ENCODE measurements around the gene CDH4. TPM values are rescaled to one million over a fixed set of nuclear protein-coding genes. Genes with fewer than 3 reads are reported as not detected.

Gene CDH4
- total and polyA plus RNA-seq, 2 of the 13 experiments (the other 11 are each of a cell fraction or from before 2014, with no cell fraction given), result not detected

DNA sequence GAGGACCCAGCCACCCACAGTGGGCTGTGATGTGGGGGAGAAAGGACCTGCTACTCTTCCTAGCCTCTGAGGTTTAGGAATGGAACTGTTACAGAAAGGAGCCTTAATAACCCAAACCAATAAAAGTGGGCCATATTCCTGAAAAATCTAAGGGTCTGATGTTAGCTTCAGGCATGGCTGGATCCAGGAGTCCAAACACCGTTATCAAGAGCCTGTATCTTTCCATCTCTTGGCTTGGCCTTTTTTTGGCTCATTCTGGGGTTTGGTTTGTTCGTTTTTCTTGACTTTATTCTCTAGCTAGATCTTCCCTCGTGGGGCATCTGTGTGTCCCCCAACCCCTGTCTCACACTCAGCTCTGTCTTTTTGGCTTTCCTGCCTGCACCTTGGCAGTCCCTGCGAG lies 38.7 kb downstream of the CDH4 start:
- peaks cover 4 to 50% of the 10 kb centered on the region in 2 experiments; a peak in 2 of 5 replicates for H3K27me3 ChIP-seq (ENCODE audit: control insufficient read depth in 1 of 2, insufficient read depth in 2 of 2, low read length in 2 of 2)
- H3K4me2 ChIP-seq (ENCODE audit: low read depth, low read length), result no peak overlapping the region
- CTCF ChIA-PET (ENCODE audit: low intra/inter-chr PET ratio, low total read pairs), result no interaction called here
- no peak for DNase-seq (ENCODE audit: low spot score)
- in situ Hi-C loops (cut with HindIII; ENCODE audit: extremely low pct_ligation_motif_present, low pct_unique_long_range_greater_than_20kb), result no loop called here
- no peak overlapping the region for H3K9ac ChIP-seq (ENCODE audit: insufficient read depth, low read depth, low read length)
- H2AFZ ChIP-seq (ENCODE audit: low read length), result no peak overlapping the region
- H3K79me2 ChIP-seq (ENCODE audit: insufficient read depth, low read length), result no peaks in the 10 kb centered on the region
- no peaks in the 10 kb centered on the region for H3K36me3 ChIP-seq (replicated peaks in 1 of 2; ENCODE audit: control insufficient read depth in 1 of 2, insufficient read depth in 2 of 2, low read length in 2 of 2)
- POLR2A ChIA-PET, result no interaction called here
- intact Hi-C loops (cut with micrococcal nuclease; ENCODE audit: unreplicated experiment), result no loop called here
- H3K4me3 ChIP-seq (replicated peaks in 1 of 3; ENCODE audit: insufficient read depth in 1 of 3, low read depth in 2 of 3, low read length in 3 of 3), result no peak overlapping the region
- no peak overlapping the region for H3K27ac ChIP-seq (ENCODE audit: extremely low read length, insufficient read depth, low read length)
- no peaks in the 10 kb centered on the region for H3K4me1 ChIP-seq (ENCODE audit: insufficient read depth, low read length)
- no TSS peak for BruUV-seq (replicated peaks)
- TF ChIP-seq RBFOX2 (IDR thresholded peaks at IDR 0.05; ENCODE audit: low read depth, low read length) (no peak), ZNF329 (CRISPR knock-in tag; IDR thresholded peaks at IDR 0.05; ENCODE audit: low read depth) (peak; percentile 80)
- 1% methylated on average over 4 of the region's 4 CpGs for WGBS (ENCODE audit: low lambda C conversion rate)
- no peak for ATAC-seq
- H3K9me3 ChIP-seq (ENCODE audit: low read length), result no peaks in the 10 kb centered on the region
- no peaks in the 10 kb centered on the region for H4K20me1 ChIP-seq (ENCODE audit: insufficient read depth, low read length)
- FAIRE-seq, result no peak

GRCh38 chr20:61291166-61291829 lies 39.2 kb downstream of the CDH4 start:
- Histone ChIP-seq H3K27me3 (ENCODE audit: control insufficient read depth in 1 of 2, insufficient read depth in 2 of 2, low read length in 2 of 2) (peaks cover 4 to 50% of the 10 kb centered on the region in 2 experiments; a peak in 2 of 5 replicates), H3K4me1 (ENCODE audit: insufficient read depth, low read length) (no peaks in the 10 kb centered on the region), H3K79me2 (ENCODE audit: insufficient read depth, low read length) (no peaks in the 10 kb centered on the region), H3K4me3 (replicated peaks in 1 of 3; ENCODE audit: insufficient read depth in 1 of 3, low read depth in 2 of 3, low read length in 3 of 3) (no peak overlapping the region), H3K4me2 (ENCODE audit: low read depth, low read length) (no peak overlapping the region), H3K27ac (ENCODE audit: extremely low read length, insufficient read depth, low read length) (no peak overlapping the region), H4K20me1 (ENCODE audit: insufficient read depth, low read length) (no peaks in the 10 kb centered on the region), H3K36me3 (replicated peaks in 1 of 2; ENCODE audit: control insufficient read depth in 1 of 2, insufficient read depth in 2 of 2, low read length in 2 of 2) (no peaks in the 10 kb centered on the region), H2AFZ (ENCODE audit: low read length) (no peak overlapping the region), H3K9ac (ENCODE audit: insufficient read depth, low read depth, low read length) (no peak overlapping the region), H3K9me3 (ENCODE audit: low read length) (no peaks in the 10 kb centered on the region)
- no peak for DNase-seq (ENCODE audit: low spot score)
- FAIRE-seq, result no peak
- WGBS (ENCODE audit: low lambda C conversion rate), result 23% methylated on average over 16 of the region's 17 CpGs
- in situ Hi-C loops (cut with HindIII; ENCODE audit: extremely low pct_ligation_motif_present, low pct_unique_long_range_greater_than_20kb) (no loop called here), intact Hi-C loops (cut with micrococcal nuclease; ENCODE audit: unreplicated experiment) (no loop called here)
- ChIA-PET POLR2A (no interaction called here), CTCF (ENCODE audit: low intra/inter-chr PET ratio, low total read pairs) (no interaction called here)
- TF ChIP-seq HINFP (CRISPR knock-in tag; IDR thresholded peaks at IDR 0.05; ENCODE audit: low read depth), result no peak
- peak; percentile 56 for TF ChIP-seq ZNF768 (CRISPR knock-in tag; IDR thresholded peaks at IDR 0.05)
- TF ChIP-seq SAFB2 (CRISPR knock-in tag; IDR thresholded peaks at IDR 0.05; ENCODE audit: borderline replicate concordance, low read depth), result no peak
- no peak for TF ChIP-seq PAWR (CRISPR knock-in tag; IDR thresholded peaks at IDR 0.05; ENCODE audit: borderline replicate concordance)
- no peak for TF ChIP-seq SMAD3 (CRISPR knock-in tag; IDR thresholded peaks at IDR 0.05)
- BruUV-seq (replicated peaks), result no TSS peak
- ATAC-seq, result no peak

All from HepG2 (cell line).